Naive thymus-derived CD8-positive, alpha-beta T cell (primary cell): ENCODE data around the gene CDC42EP3. TPM values are rescaled to one million over a fixed set of nuclear protein-coding genes. Genes with fewer than 3 reads are reported as not detected.

Experiments
- ATAC-seq, 2 donors: fragments of 150-1000 bp; cut with Tn5 transposase in 1 of 2; sonication (Bioruptor Pico), chemical (Tn5 transposase) in 1 of 2; 1 replicate in 1 of 2; 2 replicates in 1 of 2; pipeline ENCODE4 v1.10.0; 2021; ENCODE audit warnings: mild to moderate bottlenecking in 2 of 2, moderate library complexity in 2 of 2
- POLR2A ChIA-PET: fragments of 350-600 bp; sonication (Branson Sonifier 250); formaldehyde crosslinking; loops from one replicate; lab custom pipeline; 2021; ENCODE audit warnings: antibody characterized with exemption; lab: Charles Lee
- DNase-seq, 10 donors: peaks; one replicate each; pipeline versions ENCODE4 v3.0.0 to v3.0.0-alpha.2; 2020 to 2022
- H3K27ac Mint-ChIP-seq, 10 donors: one replicate each; pipeline ENCODE4 v1.8.0; 2020 to 2022; ENCODE audit warnings: mild to moderate bottlenecking in 10 of 10, mixed read lengths in 10 of 10, moderate library complexity in 4 of 10, inconsistent platforms in 1 of 10
- H3K27me3 Mint-ChIP-seq, 5 donors: one replicate each; pipeline ENCODE4 v1.8.0; 2021 to 2022; ENCODE audit warnings: mixed read lengths in 5 of 5
- H3K36me3 Mint-ChIP-seq, 3 donors: one replicate each; pipeline ENCODE4 v1.8.0; 2020 to 2022; ENCODE audit warnings: mixed read lengths in 3 of 3, mild to moderate bottlenecking in 2 of 3, inconsistent platforms in 1 of 3
- H3K4me1 Mint-ChIP-seq, 4 donors: one replicate each; pipeline ENCODE4 v1.8.0; 2021 to 2022; ENCODE audit warnings: mixed read lengths in 4 of 4
- H3K4me3 Mint-ChIP-seq, 10 donors: one replicate each; pipeline ENCODE4 v1.8.0; 2020 to 2022; ENCODE audit warnings: mild to moderate bottlenecking in 10 of 10, mixed read lengths in 10 of 10, moderate library complexity in 6 of 10, inconsistent platforms in 1 of 10
- H3K9me3 Mint-ChIP-seq, 9 donors: one replicate each; pipeline ENCODE4 v1.8.0; 2020 to 2022; ENCODE audit warnings: mixed read lengths in 9 of 9, mild to moderate bottlenecking in 3 of 9, inconsistent platforms in 1 of 9, moderate library complexity in 1 of 9
- polyA plus RNA-seq, 3 donors: library from polyadenylated mRNA; unstranded; fragments of 300-500 nt; fragmentation: Illumina TruSeq; gene quantifications; one replicate each; pipeline ENCODE4 v1.2.3, GENCODE V29; 2021
- total RNA-seq, 8 experiments: library from RNA in 2 of 8; stranded (reverse) in 2 of 8; gene quantifications; one replicate each; pipeline ENCODE4 v1.2.3 and lab custom pipeline; 2021 to 2026

Gene CDC42EP3
- total and polyA plus RNA-seq, 5 experiments from 2014 or later, result 28.4 to 68.5 (median 47.9) TPM

DNA sequence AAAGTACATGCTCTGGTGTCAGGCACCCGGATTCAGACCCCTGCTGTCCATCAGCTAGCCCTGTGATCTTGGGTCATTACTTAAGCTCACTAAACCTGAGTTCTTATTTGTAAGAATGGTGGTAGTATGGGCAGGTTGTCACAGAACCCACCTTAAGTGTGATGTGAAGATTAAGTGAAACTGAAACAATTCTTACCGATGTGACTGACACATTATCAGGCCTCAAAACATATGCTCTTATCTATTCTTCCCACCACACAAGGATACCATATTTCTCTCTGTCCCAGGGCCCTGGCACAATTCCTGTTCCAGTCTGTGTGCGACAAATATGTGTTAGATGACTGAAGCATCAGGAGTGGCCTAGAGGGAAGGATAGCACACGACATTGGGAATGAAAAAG lies 11.0 kb upstream of the CDC42EP3 start:
- POLR2A ChIA-PET, result interaction anchor here (1.6 kb wide), 1 partner anchor 10 kb away, joined by 7 read pairs; no protein-coding TSS in a partner anchor
- peak overlapping the region in 6 of 10 donors; percentile 0 to 98 (median 72) for H3K27ac Mint-ChIP-seq
- ATAC-seq (no peak), DNase-seq (no peak)
- peaks cover 0 to 9% (median 0%) of the 10 kb centered on the region in 9 donors for H3K9me3 Mint-ChIP-seq
- H3K4me3 Mint-ChIP-seq, result peak overlapping the region in 7 of 10 donors; percentile 11 to 66 (median 46)
- peaks cover 21 to 36% (median 33%) of the 10 kb centered on the region in 4 donors for H3K4me1 Mint-ChIP-seq
- no peaks in the 10 kb centered on the region for H3K27me3 Mint-ChIP-seq
- H3K36me3 Mint-ChIP-seq, result peaks cover 0 to 5% (median 3%) of the 10 kb centered on the region in 3 donors

DNA sequence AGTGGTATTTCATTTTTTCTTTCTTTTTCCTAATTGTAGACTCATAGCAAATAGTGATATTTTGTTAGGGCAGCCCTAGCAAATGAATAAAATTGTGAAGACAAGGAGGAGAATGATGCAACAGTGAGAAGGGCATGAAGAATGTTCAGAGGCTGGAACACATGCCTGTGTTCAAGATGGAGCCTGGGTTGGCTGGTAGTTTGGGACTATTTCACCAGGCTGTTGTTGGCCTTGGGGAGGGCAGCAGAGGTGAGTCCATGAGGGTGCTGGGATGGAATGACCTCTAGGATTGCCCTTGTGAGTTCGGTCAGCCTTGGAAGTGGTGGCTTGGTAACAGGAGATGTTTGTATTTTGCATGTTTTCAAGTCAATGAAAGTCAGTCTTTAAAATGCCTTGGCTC lies 10.1 kb upstream of the CDC42EP3 start:
- Mint-ChIP-seq H3K4me1 (peaks cover 21 to 36% (median 33%) of the 10 kb centered on the region in 4 donors), H3K27me3 (no peaks in the 10 kb centered on the region), H3K27ac (peak overlapping the region in 2 of 10 donors; percentile 17 to 56), H3K36me3 (peaks cover 0 to 5% (median 3%) of the 10 kb centered on the region in 3 donors), H3K9me3 (peaks cover 0 to 9% (median 0%) of the 10 kb centered on the region in 9 donors), H3K4me3 (no peak overlapping the region)
- DNase-seq (no peak), ATAC-seq (no peak)
- POLR2A ChIA-PET, result no interaction called here

DNA sequence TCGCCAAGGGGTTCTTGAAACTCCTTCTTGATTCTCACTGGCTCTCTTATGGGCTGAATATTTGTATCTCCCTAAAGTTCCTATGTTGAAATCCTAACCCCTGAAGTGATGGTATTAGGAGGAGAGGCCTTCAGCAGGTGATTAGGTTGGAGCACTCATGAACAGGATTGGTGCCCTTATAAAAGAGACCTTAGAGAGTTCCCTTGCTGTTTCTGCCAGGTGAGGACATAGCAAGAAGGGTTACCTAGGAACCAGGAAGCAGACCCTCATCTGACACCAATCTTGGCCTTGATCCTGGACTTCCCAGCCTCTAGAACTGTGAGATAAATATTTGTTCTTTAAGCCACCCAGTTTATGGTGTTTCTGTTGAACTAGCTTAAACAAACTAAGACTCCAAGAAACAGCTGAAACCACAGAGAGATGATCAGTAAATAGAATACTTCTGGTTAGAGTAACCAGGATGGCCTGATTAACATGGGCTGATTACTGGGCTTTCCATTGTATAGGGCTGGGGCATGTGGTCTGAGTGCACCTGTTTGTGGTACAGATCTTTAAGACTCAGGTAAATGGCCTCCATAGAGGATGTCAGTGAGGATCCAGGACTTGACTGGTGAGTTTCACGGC lies 7.7 kb upstream of the CDC42EP3 start:
- POLR2A ChIA-PET, result no interaction called here
- Mint-ChIP-seq H3K4me3 (no peak overlapping the region), H3K4me1 (peaks cover 21 to 33% (median 29%) of the 10 kb centered on the region in 4 donors), H3K27ac (peak overlapping the region in 2 of 10 donors; percentile 29 to 58), H3K36me3 (peaks cover 0 to 5% (median 3%) of the 10 kb centered on the region in 3 donors), H3K9me3 (peaks cover 0 to 9% (median 0%) of the 10 kb centered on the region in 9 donors), H3K27me3 (no peaks in the 10 kb centered on the region)
- DNase-seq (no peak), ATAC-seq (no peak)

DNA sequence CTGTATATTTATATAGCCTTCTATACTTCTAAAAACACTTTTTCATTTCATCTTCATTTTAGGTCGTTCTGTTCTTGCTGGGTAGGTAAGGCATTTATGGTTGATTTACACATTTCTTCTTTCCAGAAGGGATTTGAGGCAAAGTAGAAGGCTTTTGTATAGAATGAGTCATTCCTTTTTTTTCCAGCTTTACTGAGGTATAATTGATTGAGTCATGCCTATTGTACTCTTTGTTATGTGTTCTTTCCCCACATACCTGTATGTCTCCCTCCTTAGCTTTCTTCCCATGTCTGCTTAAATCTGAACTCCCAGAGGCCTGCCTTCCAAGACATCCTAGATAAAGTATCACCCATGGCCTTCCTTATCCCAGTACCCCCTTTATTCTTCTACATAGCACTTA lies 4.8 kb upstream of the CDC42EP3 start:
- POLR2A ChIA-PET, result interaction anchor here (1.1 kb wide), 1 partner anchor 9 kb away, joined by 3 read pairs; no protein-coding TSS in a partner anchor
- H3K27ac Mint-ChIP-seq, result no peak overlapping the region
- peaks cover 0 to 4% (median 0%) of the 10 kb centered on the region in 9 donors for H3K9me3 Mint-ChIP-seq
- peaks cover 11 to 23% (median 16%) of the 10 kb centered on the region in 4 donors for H3K4me1 Mint-ChIP-seq
- ATAC-seq, result no peak
- no peaks in the 10 kb centered on the region for H3K27me3 Mint-ChIP-seq
- peaks cover 0 to 4% (median 0%) of the 10 kb centered on the region in 3 donors for H3K36me3 Mint-ChIP-seq
- no peak overlapping the region for H3K4me3 Mint-ChIP-seq
- DNase-seq, result no peak

DNA sequence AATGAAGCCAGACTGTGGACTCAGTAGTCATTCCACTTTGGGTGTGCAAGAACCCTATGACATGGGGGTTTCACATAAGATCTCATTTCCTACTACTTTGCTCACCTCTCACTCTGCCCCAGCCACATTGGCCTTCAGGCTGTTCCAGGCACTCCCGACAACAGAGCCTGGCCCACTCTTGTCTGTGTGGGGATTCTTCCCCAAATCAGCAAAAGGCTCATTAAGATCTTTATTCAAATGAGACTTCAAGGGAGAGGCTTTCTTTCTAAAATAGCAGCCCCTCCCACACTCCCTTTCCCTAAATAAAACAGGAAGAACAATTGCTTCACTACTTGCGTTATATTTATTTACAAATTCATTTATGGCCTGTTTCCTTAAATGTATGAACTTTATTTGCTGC lies 3.5 kb upstream of the CDC42EP3 start:
- Mint-ChIP-seq H3K27me3 (no peaks in the 10 kb centered on the region), H3K4me3 (no peak overlapping the region), H3K9me3 (no peaks in the 10 kb centered on the region), H3K36me3 (no peaks in the 10 kb centered on the region), H3K4me1 (peaks cover 17 to 34% (median 24%) of the 10 kb centered on the region in 4 donors), H3K27ac (peak overlapping the region in 6 of 10 donors; percentile 17 to 82 (median 58))
- ATAC-seq, result no peak
- no peak for DNase-seq
- POLR2A ChIA-PET, result interaction anchor here (1.4 kb wide), 1 partner anchor 9 kb away, joined by 4 read pairs; no protein-coding TSS in a partner anchor

DNA sequence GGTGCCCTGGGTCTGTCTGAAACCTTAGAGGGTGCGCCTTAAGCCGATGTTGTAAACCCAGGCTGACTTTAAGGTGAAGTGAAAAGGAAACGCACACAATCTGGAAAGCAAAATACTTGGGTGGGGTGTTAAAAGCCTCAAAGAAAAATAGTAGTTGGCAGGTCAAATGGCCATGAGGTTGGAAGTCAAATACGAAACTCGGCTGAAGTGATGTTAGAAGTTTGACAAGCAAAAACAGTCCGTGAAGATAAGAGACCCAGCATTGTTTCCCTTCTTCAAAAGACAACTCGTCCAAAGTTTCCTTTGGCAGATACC lies 1.4 kb upstream of the CDC42EP3 start:
- H3K27me3 Mint-ChIP-seq, result no peaks in the 10 kb centered on the region
- H3K27ac Mint-ChIP-seq, result peak overlapping the region; percentile 46 to 93 (median 85)
- no peaks in the 10 kb centered on the region for H3K9me3 Mint-ChIP-seq
- POLR2A ChIA-PET, result interaction anchor here (0.8 to 4.8 kb wide), 11 partner anchors 11 to 476 kb away, joined by 3 to 24 read pairs (median 4); partner anchors contain the start of gene CEBPZOS
- DNase-seq (peak in 1 of 10 donors; percentile 46), ATAC-seq (no peak)
- peak overlapping the region; percentile 68 to 96 (median 88) for H3K4me3 Mint-ChIP-seq
- peaks cover 20 to 52% (median 44%) of the 10 kb centered on the region in 4 donors for H3K4me1 Mint-ChIP-seq
- peaks cover 0 to 5% (median 0%) of the 10 kb centered on the region in 3 donors for H3K36me3 Mint-ChIP-seq

DNA sequence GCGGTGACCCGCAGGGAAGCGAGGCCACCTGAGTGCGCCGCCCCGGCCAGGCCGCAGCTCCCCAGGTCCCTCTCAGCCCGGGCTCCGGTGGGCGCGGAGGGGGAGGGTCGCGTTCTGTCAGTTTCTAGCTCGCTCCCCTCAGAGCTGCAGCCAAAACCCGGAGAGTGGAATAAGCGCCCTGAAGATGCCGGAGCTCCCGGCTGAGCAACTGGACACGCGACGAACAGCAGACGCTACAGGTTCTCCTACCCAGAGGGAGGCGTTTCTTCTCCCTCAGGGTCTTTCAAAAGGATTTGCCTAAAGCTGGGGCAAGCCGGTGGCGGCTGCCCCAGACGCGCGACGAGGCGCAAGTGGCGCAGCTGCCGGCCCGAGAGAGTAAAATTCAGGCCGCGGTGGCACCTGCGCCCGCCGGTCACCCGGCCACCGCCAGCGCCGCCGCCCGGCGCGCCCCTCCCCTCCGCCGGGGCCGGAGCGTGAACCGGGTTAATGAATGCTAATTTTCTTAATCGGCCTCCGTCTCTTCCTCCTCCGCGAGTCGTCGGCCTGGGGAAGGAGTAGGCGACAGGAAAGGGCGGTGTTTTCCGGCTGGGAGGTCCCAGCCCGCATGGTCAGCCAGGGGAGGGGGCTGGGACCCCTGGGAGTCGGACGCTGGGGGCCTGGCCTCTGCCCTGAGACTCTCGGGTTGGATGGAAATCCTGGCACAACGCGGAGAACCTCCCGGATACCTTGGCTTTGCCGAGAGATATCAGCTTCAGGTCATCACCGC lies 845 bp upstream of the CDC42EP3 start:
- Mint-ChIP-seq H3K4me1 (peaks cover 23 to 57% (median 49%) of the 10 kb centered on the region in 4 donors), H3K4me3 (peak overlapping the region; percentile 82 to 96 (median 90))

DNA sequence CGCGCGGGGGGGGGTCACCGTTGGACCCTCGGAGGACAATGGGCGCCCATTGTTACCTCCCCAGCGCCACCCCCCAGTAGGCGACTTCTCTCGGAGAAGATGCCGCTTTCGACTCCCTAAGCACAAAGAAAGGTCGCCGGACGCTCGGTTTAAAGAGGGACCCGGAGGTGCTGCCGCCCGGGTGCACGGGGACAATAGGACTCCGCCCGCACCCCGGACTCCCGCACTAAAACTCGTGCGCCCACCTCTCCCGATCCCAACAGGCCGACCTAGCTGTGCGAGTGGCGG lies 318 bp upstream of the CDC42EP3 start:
- POLR2A ChIA-PET, result interaction anchor here (0.6 to 4.8 kb wide), 18 partner anchors 12 to 475 kb away, joined by 3 to 24 read pairs (median 4); partner anchors contain the start of gene CEBPZOS
- H3K4me1 Mint-ChIP-seq, result peaks cover 25 to 62% (median 54%) of the 10 kb centered on the region in 4 donors
- peak in 1 of 10 donors; percentile 5 for DNase-seq
- H3K9me3 Mint-ChIP-seq, result no peaks in the 10 kb centered on the region
- peak overlapping the region; percentile 64 to 93 (median 88) for H3K27ac Mint-ChIP-seq
- peak overlapping the region; percentile 82 to 96 (median 90) for H3K4me3 Mint-ChIP-seq
- H3K27me3 Mint-ChIP-seq, result no peaks in the 10 kb centered on the region
- H3K36me3 Mint-ChIP-seq, result peaks cover 0 to 10% (median 0%) of the 10 kb centered on the region in 3 donors
- peak; percentile 15 to 23 for ATAC-seq

More for the DNA sequence above, 845 bp upstream of the CDC42EP3 start:
- Mint-ChIP-seq H3K27me3 (no peaks in the 10 kb centered on the region), H3K36me3 (peaks cover 0 to 7% (median 0%) of the 10 kb centered on the region in 3 donors), H3K9me3 (no peaks in the 10 kb centered on the region), H3K27ac (peak overlapping the region; percentile 64 to 93 (median 90))
- ATAC-seq (peak; percentile 32 to 38), DNase-seq (peak; percentile 39 to 82 (median 62))
- POLR2A ChIA-PET, result interaction anchor here (0.6 to 4.8 kb wide), 18 partner anchors 11 to 476 kb away, joined by 3 to 24 read pairs (median 4); partner anchors contain the start of gene CEBPZOS

DNA sequence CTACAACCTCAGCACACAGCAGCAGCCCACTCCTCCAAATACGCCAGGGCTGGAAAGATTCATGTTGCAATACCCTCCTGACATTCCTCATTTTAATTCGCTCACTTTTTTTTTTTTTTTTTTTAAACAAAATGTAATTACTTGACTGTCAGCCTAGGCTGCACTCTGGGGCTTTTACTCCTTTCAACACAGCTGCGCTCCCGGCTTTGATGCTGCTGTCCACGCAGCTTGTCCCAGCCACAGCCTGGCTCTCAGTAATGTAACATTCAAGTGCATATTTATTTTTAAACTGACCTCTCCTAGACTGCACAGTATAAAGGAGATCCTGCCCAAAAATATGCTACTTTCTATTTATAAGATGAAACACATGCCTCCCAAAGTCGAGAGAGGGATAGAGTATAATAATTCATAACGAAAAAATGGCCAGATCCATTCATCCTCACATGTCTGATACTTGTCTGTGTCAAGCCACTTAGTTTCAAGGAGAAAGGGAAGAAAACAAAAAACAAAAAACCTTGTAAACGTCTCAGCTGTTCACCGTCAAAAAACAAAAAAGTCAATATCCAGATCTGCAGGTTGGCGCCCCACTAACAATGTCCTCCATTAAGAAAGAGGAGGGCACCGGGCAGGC lies 949 bp downstream of the CDC42EP3 start:
- H3K27ac Mint-ChIP-seq, result peak overlapping the region; percentile 84 to 94 (median 91)
- ATAC-seq, result no peak
- H3K9me3 Mint-ChIP-seq, result no peaks in the 10 kb centered on the region
- POLR2A ChIA-PET, result interaction anchor here (0.6 to 4.8 kb wide), 19 partner anchors 11 to 256 kb away, joined by 3 to 24 read pairs (median 5); no protein-coding TSS in a partner anchor
- peak overlapping the region; percentile 89 to 98 (median 94) for H3K4me3 Mint-ChIP-seq
- no peaks in the 10 kb centered on the region for H3K27me3 Mint-ChIP-seq
- DNase-seq, result no peak
- peaks cover 0 to 13% (median 0%) of the 10 kb centered on the region in 3 donors for H3K36me3 Mint-ChIP-seq
- peaks cover 31 to 75% (median 64%) of the 10 kb centered on the region in 4 donors for H3K4me1 Mint-ChIP-seq

DNA sequence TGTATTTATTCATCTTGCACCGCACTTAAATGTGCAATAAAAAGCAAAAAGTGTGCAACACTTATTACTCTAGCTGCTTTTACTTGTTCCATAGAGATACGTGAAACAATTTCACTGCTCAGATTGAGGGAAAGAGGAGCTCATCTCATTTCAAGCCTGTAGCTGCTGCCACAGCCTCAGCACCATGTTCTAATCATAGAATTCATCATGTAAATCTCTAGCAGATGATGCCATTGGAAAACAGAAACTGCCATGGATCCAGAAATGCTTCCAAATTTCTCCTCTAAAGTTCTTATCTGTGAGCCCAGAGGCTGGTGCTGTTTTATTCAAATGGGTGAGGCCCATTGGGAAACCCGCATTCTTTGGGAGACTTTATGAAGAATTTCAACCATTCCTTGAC lies 2.0 kb downstream of the CDC42EP3 start:
- H3K4me3 Mint-ChIP-seq, result peak overlapping the region; percentile 89 to 98 (median 94)
- no peaks in the 10 kb centered on the region for H3K9me3 Mint-ChIP-seq
- peaks cover 34 to 75% (median 68%) of the 10 kb centered on the region in 4 donors for H3K4me1 Mint-ChIP-seq
- ATAC-seq (no peak), DNase-seq (no peak)
- H3K27ac Mint-ChIP-seq, result peak overlapping the region in 8 of 10 donors; percentile 61 to 94 (median 88)
- POLR2A ChIA-PET, result interaction anchor here (1.2 to 4.8 kb wide), 8 partner anchors 13 to 84 kb away, joined by 3 to 24 read pairs (median 8); no protein-coding TSS in a partner anchor
- peaks cover 0 to 20% (median 0%) of the 10 kb centered on the region in 3 donors for H3K36me3 Mint-ChIP-seq
- no peaks in the 10 kb centered on the region for H3K27me3 Mint-ChIP-seq

DNA sequence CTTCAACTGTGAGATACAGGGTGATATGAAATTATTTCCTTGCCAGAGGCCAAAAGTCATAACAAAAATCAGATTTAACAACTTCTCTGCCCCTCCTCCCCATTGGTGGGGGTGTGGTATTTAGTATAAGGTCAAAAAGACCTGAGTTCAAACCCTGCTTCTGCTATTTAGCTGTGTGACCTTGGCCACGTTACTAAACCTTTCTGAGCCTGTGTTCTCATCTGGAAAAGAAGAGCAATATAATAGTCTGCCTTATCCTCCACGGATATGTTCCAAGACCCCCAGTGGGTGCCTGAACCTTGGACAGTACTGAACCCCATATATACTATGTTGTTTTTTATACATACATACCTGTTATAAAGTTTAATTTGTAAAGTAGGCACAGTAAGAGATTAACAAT lies 3.7 kb downstream of the CDC42EP3 start:
- Mint-ChIP-seq H3K9me3 (no peaks in the 10 kb centered on the region), H3K36me3 (peaks cover 0 to 31% (median 0%) of the 10 kb centered on the region in 3 donors), H3K27ac (peak overlapping the region in 6 of 10 donors; percentile 25 to 87 (median 56)), H3K27me3 (no peaks in the 10 kb centered on the region), H3K4me1 (peaks cover 37 to 79% (median 73%) of the 10 kb centered on the region in 4 donors), H3K4me3 (peak overlapping the region in 5 of 10 donors; percentile 11 to 48 (median 38))
- no peak for ATAC-seq
- POLR2A ChIA-PET, result interaction anchor here (1.5 to 4.8 kb wide), 2 partner anchors 11 to 19 kb away, joined by 8 to 24 read pairs; no protein-coding TSS in a partner anchor
- no peak for DNase-seq
